Trophoblast cell (in vitro differentiated cells and primary cell): Measurements from ENCODE around the gene SAXO2. TPM values are rescaled to one million over a fixed set of nuclear protein-coding genes. Genes with fewer than 3 reads are reported as not detected.
"Not testable (repeated sequence)": the region's sequence is repeated elsewhere in the genome, so short reads cannot be mapped to it uniquely, and the experiment has no call there.

Experiments used
- DNase-seq, 2 donors: peaks; one replicate each; pipeline ENCODE4 v3.0.0-alpha.2; 2016
- H2AFZ ChIP-seq: 2 replicates; pipeline ENCODE4 v1.6.1; 2013; ENCODE audit warnings: low read length, moderate library complexity, mild to moderate bottlenecking; ENCODE audit not compliant: insufficient read depth, poor library complexity
- H2AK5ac ChIP-seq: 2 replicates; pipeline ENCODE4 v1.6.1; 2013; ENCODE audit warnings: mild to moderate bottlenecking, low read length
- H2BK120ac ChIP-seq: 2 replicates; pipeline ENCODE4 v1.6.1; 2013; ENCODE audit warnings: low read length, mild to moderate bottlenecking, moderate library complexity; ENCODE audit not compliant: insufficient read depth, poor library complexity
- H2BK12ac ChIP-seq: 2 replicates; pipeline ENCODE4 v1.6.1; 2013; ENCODE audit warnings: mild to moderate bottlenecking, low read length, moderate library complexity
- H2BK5ac ChIP-seq: 2 replicates; pipeline ENCODE4 v1.6.1; 2013; ENCODE audit warnings: low read length, low read depth, moderate library complexity, mild to moderate bottlenecking; ENCODE audit not compliant: poor library complexity
- H3K14ac ChIP-seq: 2 replicates; pipeline ENCODE4 v1.6.1; 2013; ENCODE audit warnings: mild to moderate bottlenecking, low read length
- H3K18ac ChIP-seq: 2 replicates; pipeline ENCODE4 v1.6.1; 2013; ENCODE audit warnings: mild to moderate bottlenecking, low read length
- H3K23ac ChIP-seq: 2 replicates; pipeline ENCODE4 v1.6.1; 2013; ENCODE audit warnings: low read length
- H3K27ac ChIP-seq: 2 replicates; pipeline ENCODE4 v1.5.1; 2013; ENCODE audit warnings: low read depth, mild to moderate bottlenecking, inconsistent platforms, low read length, moderate library complexity
- H3K27me3 ChIP-seq: 2 replicates; pipeline ENCODE4 v1.6.1; 2013; ENCODE audit warnings: inconsistent platforms, mild to moderate bottlenecking, low read length, moderate library complexity; ENCODE audit not compliant: insufficient read depth
- H3K36me3 ChIP-seq, 2 experiments: 1 replicate in 1 of 2; 2 replicates in 1 of 2; pipeline ENCODE4 v1.6.1; 2013; ENCODE audit warnings: low read length in 2 of 2, mild to moderate bottlenecking in 2 of 2, moderate library complexity in 1 of 2; ENCODE audit not compliant: insufficient read depth in 2 of 2, control insufficient read depth in 1 of 2
- H3K4ac ChIP-seq: 2 replicates; pipeline ENCODE4 v1.6.1; 2013; ENCODE audit warnings: low read depth, mild to moderate bottlenecking, low read length, moderate library complexity
- H3K4me1 ChIP-seq, 2 experiments: 1 replicate in 1 of 2; 2 replicates in 1 of 2; pipeline ENCODE4 v1.6.1; 2013; ENCODE audit warnings: low read length in 2 of 2, mild to moderate bottlenecking in 2 of 2, moderate library complexity in 1 of 2; ENCODE audit not compliant: insufficient read depth in 2 of 2, control insufficient read depth in 1 of 2
- H3K4me2 ChIP-seq: 2 replicates; pipeline ENCODE4 v1.6.1; 2013; ENCODE audit warnings: inconsistent platforms, mild to moderate bottlenecking, low read length, moderate library complexity
- H3K4me3 ChIP-seq: 2 replicates; pipeline ENCODE4 v1.5.1; 2013; ENCODE audit warnings: mild to moderate bottlenecking, low read depth, low read length, inconsistent platforms
- H3K79me1 ChIP-seq: one replicate; pipeline ENCODE4 v1.6.1; 2013; ENCODE audit warnings: low read length
- H3K79me2 ChIP-seq: 2 replicates; pipeline ENCODE4 v1.6.1; 2013; ENCODE audit warnings: low read length, mild to moderate bottlenecking; ENCODE audit not compliant: control insufficient read depth, insufficient read depth, poor library complexity
- H3K9ac ChIP-seq: 2 replicates; pipeline ENCODE4 v1.6.1; 2013; ENCODE audit warnings: mild to moderate bottlenecking, low read length
- H3K9me3 ChIP-seq: 2 replicates; pipeline ENCODE4 v1.6.1; 2013; ENCODE audit warnings: low read depth, mild to moderate bottlenecking, control low read depth, inconsistent platforms, low read length; ENCODE audit not compliant: insufficient read depth
- H4K12ac ChIP-seq: 2 replicates; pipeline ENCODE4 v1.6.1; 2013; ENCODE audit warnings: low read depth, mild to moderate bottlenecking, low read length, moderate library complexity
- H4K8ac ChIP-seq: 2 replicates; pipeline ENCODE4 v1.6.1; 2013; ENCODE audit warnings: low read depth, mild to moderate bottlenecking, low read length, moderate library complexity
- H4K91ac ChIP-seq: one replicate; pipeline ENCODE4 v1.6.1; 2013; ENCODE audit warnings: low read depth, mild to moderate bottlenecking, low read length, moderate library complexity
- WGBS: extraction: QIAGEN DNeasy Blood & Tissue Kit; methylation state at CpG from one replicate; pipeline ENCODE4 v1.1.7; 2013; ENCODE audit warnings: missing lambda C conversion rate; ENCODE audit not compliant: insufficient read length, insufficient coverage; ENCODE audit errors: extremely low coverage; 5-methylcytosine and 5-hydroxymethylcytosine counted together
- polyA plus RNA-seq: library from polyadenylated mRNA; stranded (reverse); fragments of 200-250 nt; gene quantifications from 2 replicates; pipeline ENCODE4 v1.2.3, GENCODE V29; 2013

The SAXO2 gene, protein sequence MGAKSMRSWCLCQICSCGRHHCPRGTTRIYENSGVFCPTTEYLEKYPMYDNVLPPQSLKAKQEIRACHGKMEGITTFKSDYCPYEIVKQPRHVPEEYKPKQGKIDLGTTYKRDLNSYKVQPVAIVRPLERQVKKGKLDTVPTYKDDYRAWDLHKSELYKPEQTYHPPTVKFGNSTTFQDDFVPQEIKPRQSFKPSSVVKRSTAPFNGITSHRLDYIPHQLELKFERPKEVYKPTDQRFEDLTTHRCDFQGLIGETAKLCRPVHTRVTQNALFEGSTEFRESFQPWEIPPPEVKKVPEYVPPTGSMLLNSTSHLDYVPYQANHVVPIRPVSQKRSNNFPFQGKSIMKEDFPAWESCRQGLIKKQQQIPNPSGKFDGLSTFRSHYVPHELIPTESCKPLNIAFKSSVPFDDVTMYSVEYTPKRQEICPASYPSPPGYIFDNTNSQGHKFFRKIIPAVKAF
- polyA plus RNA-seq: 0.18 and 0.79 TPM in 2 replicates

DNA sequence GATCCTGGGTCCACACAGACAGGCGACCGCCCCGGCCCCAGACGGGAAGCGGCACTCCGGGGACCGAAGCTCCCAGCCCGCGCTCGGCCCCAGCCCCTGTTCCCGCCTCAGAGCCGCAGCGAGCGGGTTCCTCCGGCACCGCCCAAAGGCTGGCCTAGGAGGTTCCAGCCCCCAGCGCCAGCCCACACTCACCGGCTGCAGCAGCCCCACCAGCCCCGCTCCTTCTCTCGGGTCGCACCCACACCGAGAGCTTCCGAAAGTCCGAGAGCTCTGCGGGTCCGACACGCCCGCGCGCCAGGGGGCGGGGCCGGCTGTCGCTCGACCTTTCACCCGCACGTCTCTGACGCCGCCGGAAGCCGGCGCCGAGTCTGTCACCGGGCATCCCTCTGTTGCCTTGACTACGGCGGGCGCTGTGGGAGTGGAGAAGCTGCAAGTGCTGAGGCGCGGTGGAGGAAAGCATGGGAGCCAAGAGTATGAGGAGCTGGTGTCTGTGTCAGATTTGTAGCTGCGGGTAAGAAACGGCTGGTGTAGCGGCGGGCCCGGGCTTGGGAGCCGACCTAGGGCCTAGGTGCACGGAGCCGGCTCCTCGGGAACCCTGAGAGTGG is at the start of gene SAXO2, which contains the start of gene EFL1:
SAXO2 (plus strand) TSS at position 397 of the 605 bp plus-strand sequence; CDS start at position 459, 62 bp downstream.
EFL1 (minus strand) TSS at position 313 of the 605 bp plus-strand sequence. CDS start 956 bp downstream, outside the sequence.
- Histone ChIP-seq H2BK120ac (peak within 1 kb of the TSS; percentile 40), H2BK5ac (peak within 1 kb of the TSS; percentile 19), H3K4me3 (peak within 1 kb of the TSS; percentile 92), H3K4me2 (peak within 1 kb of the TSS; percentile 72), H4K91ac (peak within 1 kb of the TSS; percentile 57), H3K27me3 (no peaks in the 10 kb centered on the region), H2AK5ac (no peak within 1 kb of the TSS), H3K23ac (no peak within 1 kb of the TSS), H3K9me3 (no peaks in the 10 kb centered on the region), H2BK12ac (no peak within 1 kb of the TSS), H3K79me1 (peaks cover 2% of the 10 kb centered on the region), H3K9ac (peak within 1 kb of the TSS; percentile 75), H3K27ac (peak within 1 kb of the TSS; percentile 52), H3K4me1 (peaks cover 0 to 3% of the 10 kb centered on the region in 2 experiments), H4K12ac (peak within 1 kb of the TSS; percentile 87), H3K36me3 (peaks cover 0 to 2% of the 10 kb centered on the region in 2 experiments), H3K14ac (peak within 1 kb of the TSS; percentile 89), H3K4ac (peak within 1 kb of the TSS; percentile 56), H2AFZ (peak within 1 kb of the TSS; percentile 99), H4K8ac (peak within 1 kb of the TSS; percentile 96), H3K18ac (peak within 1 kb of the TSS; percentile 82), H3K79me2 (no peaks in the 10 kb centered on the region)
- peak; percentile 94 to 96 for DNase-seq
- WGBS: no CpG with 5 or more reads among the region's 57 CpGs

DNA sequence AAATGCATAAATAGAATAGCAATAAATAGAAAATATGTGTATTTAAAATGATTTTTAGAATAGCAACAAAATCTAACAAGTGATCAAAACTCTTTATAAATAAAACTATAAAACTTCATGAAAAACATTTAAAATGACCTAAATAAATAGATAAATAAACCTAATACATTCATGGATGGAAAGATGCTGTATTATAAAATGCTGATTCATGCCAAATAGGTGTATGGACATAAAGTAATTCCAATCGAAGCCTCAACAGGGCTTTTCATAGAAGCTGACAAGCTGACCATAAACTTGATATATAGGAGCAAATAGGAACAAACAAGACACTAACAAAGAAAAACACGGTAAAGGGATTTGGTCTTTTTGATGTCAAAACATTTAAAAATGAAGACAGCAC is 46.5 kb upstream of the SAXO2 start:
- H3K23ac ChIP-seq, H3K9me3 ChIP-seq, H3K14ac ChIP-seq, H3K27me3 ChIP-seq, H3K4me3 ChIP-seq, H4K12ac ChIP-seq, H3K36me3 ChIP-seq, H2AFZ ChIP-seq, H3K79me1 ChIP-seq, H2AK5ac ChIP-seq, H4K8ac ChIP-seq, H2BK120ac ChIP-seq, H2BK12ac ChIP-seq, H3K18ac ChIP-seq, H3K79me2 ChIP-seq, H2BK5ac ChIP-seq, H4K91ac ChIP-seq, H3K4ac ChIP-seq, H3K27ac ChIP-seq, DNase-seq, H3K9ac ChIP-seq, H3K4me2 ChIP-seq, H3K4me1 ChIP-seq: not testable (repeated sequence)
- no CpG with 5 or more reads among the region's 2 CpGs for WGBS

DNA sequence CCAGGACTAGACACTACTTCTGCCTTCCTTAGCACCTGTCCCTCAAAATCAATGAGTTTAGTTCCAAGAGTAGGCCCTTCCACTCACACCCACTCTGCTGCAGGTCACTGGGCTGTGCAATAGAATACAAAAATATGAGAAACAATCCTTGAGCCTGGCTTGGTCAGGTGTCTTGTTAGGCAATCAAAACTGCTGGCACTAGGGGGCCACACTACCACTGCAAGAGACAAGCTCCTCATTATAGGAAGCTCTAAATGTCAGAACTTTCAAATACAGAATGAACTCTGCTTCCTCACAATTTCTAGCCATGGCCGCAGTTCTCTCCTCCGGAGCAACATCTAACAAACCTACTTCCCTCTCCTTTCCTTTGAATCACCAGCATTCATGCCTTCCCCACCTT is 41.1 kb upstream of the SAXO2 start:
- H4K12ac ChIP-seq, H2AFZ ChIP-seq, H4K8ac ChIP-seq, H3K9ac ChIP-seq, H2BK12ac ChIP-seq, H3K9me3 ChIP-seq, H3K18ac ChIP-seq, H3K4me3 ChIP-seq, H3K36me3 ChIP-seq, H2BK5ac ChIP-seq, H3K4me1 ChIP-seq, H3K27ac ChIP-seq, H3K23ac ChIP-seq, H4K91ac ChIP-seq, H2AK5ac ChIP-seq, H3K79me1 ChIP-seq, H3K4ac ChIP-seq, H3K27me3 ChIP-seq, H3K4me2 ChIP-seq, H3K14ac ChIP-seq, H2BK120ac ChIP-seq, H3K79me2 ChIP-seq: not testable (repeated sequence)
- peak in 1 of 2 donors; percentile 16 for DNase-seq
- no CpG with 5 or more reads among the region's 2 CpGs for WGBS

DNA sequence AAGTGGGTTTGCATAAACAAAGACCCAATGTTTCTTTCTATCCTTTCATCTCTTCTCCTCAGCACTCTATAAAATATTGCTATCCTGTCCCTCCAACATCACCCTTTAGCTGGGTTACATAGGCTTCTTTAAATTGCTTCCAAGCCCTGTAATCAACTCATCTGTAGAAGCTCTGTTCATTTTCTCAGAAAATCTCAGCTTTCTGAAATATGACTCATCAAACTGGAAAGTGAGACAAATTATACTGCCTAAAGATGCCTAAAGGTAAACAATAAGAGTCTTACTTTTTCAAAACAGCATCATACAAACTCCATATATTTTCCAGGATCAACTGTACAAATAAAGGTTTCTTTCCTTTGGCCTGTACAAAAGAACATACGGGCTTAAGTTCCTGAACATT is 33.9 kb upstream of the SAXO2 start:
- H3K4me2 ChIP-seq: no peak overlapping the region
- H3K4ac ChIP-seq: no peak overlapping the region
- H4K8ac ChIP-seq: no peak overlapping the region
- no peak overlapping the region for H3K9ac ChIP-seq
- no peak for DNase-seq
- no peak overlapping the region for H3K14ac ChIP-seq
- no peak overlapping the region for H2BK5ac ChIP-seq
- no peak overlapping the region for H4K91ac ChIP-seq
- no peak overlapping the region for H2BK120ac ChIP-seq
- H3K4me3 ChIP-seq: no peak overlapping the region
- no peak overlapping the region for H3K18ac ChIP-seq
- no peaks in the 10 kb centered on the region for H3K36me3 ChIP-seq
- no peaks in the 10 kb centered on the region for H3K79me2 ChIP-seq
- H3K79me1 ChIP-seq: no peaks in the 10 kb centered on the region
- H3K4me1 ChIP-seq: no peaks in the 10 kb centered on the region
- WGBS: no CpG with 5 or more reads among the region's 1 CpG
- H3K9me3 ChIP-seq: no peaks in the 10 kb centered on the region
- no peak overlapping the region for H3K27ac ChIP-seq
- no peak overlapping the region for H4K12ac ChIP-seq
- H2AFZ ChIP-seq: no peak overlapping the region
- no peaks in the 10 kb centered on the region for H3K27me3 ChIP-seq
- H2AK5ac ChIP-seq: no peak overlapping the region
- no peak overlapping the region for H3K23ac ChIP-seq
- H2BK12ac ChIP-seq: no peak overlapping the region
